ENCODE results near the gene FHL1. TPM values are rescaled to one million over a fixed set of nuclear protein-coding genes. Genes with fewer than 3 reads are reported as not detected.

The FHL1 gene
- total RNA-seq, 1 donor from 2014 or later, result 15.5 TPM

GRCh38 chrX:136199365-136199764 is 52.0 kb downstream of the FHL1 start:
- no peak for DNase-seq (ENCODE audit: low read depth)
- no peak for TF ChIP-seq CTCF (conservative IDR thresholded peaks at IDR 0.05; ENCODE audit: low read depth, low read length)
- no peak overlapping the region for H3K4me3 ChIP-seq (ENCODE audit: low read depth, low read length)

GRCh38 chrX:136200466-136200865 is 53.1 kb downstream of the FHL1 start:
- no peak for DNase-seq (ENCODE audit: low read depth)
- H3K4me3 ChIP-seq (ENCODE audit: low read depth, low read length), result no peak overlapping the region
- TF ChIP-seq CTCF (conservative IDR thresholded peaks at IDR 0.05; ENCODE audit: low read depth, low read length), result peak; percentile 64

- no peak for DNase-seq (ENCODE audit: low read depth)
- TF ChIP-seq CTCF (conservative IDR thresholded peaks at IDR 0.05; ENCODE audit: low read depth, low read length), result no peak
- H3K4me3 ChIP-seq (ENCODE audit: low read depth, low read length), result no peak overlapping the region
Measured at GRCh38 chrX:136201601-136202000, 54.3 kb downstream of the FHL1 start.

GRCh38 chrX:136202889-136203288 is 55.6 kb downstream of the FHL1 start:
- no peak for DNase-seq (ENCODE audit: low read depth)
- no peak for TF ChIP-seq CTCF (conservative IDR thresholded peaks at IDR 0.05; ENCODE audit: low read depth, low read length)
- no peak overlapping the region for H3K4me3 ChIP-seq (ENCODE audit: low read depth, low read length)

- no peak overlapping the region for H3K4me3 ChIP-seq (ENCODE audit: low read depth, low read length)
- DNase-seq (ENCODE audit: low read depth), result no peak
- no peak for TF ChIP-seq CTCF (conservative IDR thresholded peaks at IDR 0.05; ENCODE audit: low read depth, low read length)
Measured at GRCh38 chrX:136203438-136203837, 56.1 kb downstream of the FHL1 start.

- DNase-seq (ENCODE audit: low read depth), result no peak
- TF ChIP-seq CTCF (conservative IDR thresholded peaks at IDR 0.05; ENCODE audit: low read depth, low read length), result no peak
- H3K4me3 ChIP-seq (ENCODE audit: low read depth, low read length), result no peak overlapping the region
Measured at GRCh38 chrX:136203951-136204350, 56.6 kb downstream of the FHL1 start.

- DNase-seq (ENCODE audit: low read depth), result no peak
- no peak for TF ChIP-seq CTCF (conservative IDR thresholded peaks at IDR 0.05; ENCODE audit: low read depth, low read length)
- no peak overlapping the region for H3K4me3 ChIP-seq (ENCODE audit: low read depth, low read length)
Measured at GRCh38 chrX:136204571-136204970, 57.2 kb downstream of the FHL1 start.
